HEK293 (cell line): ENCODE measurements around the gene TGIF1.

ENCODE experiments used
- CTCF ChIA-PET: fragments of 350-600 bp; formaldehyde crosslinking; extraction: SDS; loops from one replicate; lab custom pipeline; 2021; ENCODE audit warnings: antibody characterized with exemption; lab: Yijun Ruan, JAX
- POLR2A ChIA-PET: fragments of 300-600 bp; formaldehyde crosslinking; extraction: SDS; loops from one replicate; lab custom pipeline; 2020; ENCODE audit warnings: antibody characterized with exemption, inconsistent platforms; lab: Yijun Ruan, JAX
- H3K27ac ChIP-seq: fragments of 200-500 bp; sonication (Bioruptor generic); 2 replicates; pipeline ENCODE4 v1.5.1; 2014; ENCODE audit warnings: low read depth, low read length, control low read depth, inconsistent platforms; ENCODE audit errors: extremely low read depth
- H3K36me3 ChIP-seq, 2 experiments: fragments of 200-500 bp in 1 of 2; sonication (Bioruptor generic) in 1 of 2; 1 replicate in 1 of 2; 2 replicates in 1 of 2; pipeline ENCODE4 v1.5.1; 2014 to 2017; ENCODE audit warnings: inconsistent platforms in 2 of 2, low read length in 2 of 2; ENCODE audit not compliant: control insufficient read depth in 2 of 2, insufficient read depth in 1 of 2
- H3K4me1 ChIP-seq: fragments of 200-500 bp; sonication (Bioruptor generic); 2 replicates; pipeline ENCODE4 v1.5.1; 2014; ENCODE audit warnings: mild to moderate bottlenecking, low read length, inconsistent platforms; ENCODE audit not compliant: control insufficient read depth, insufficient read depth
- H3K4me3 ChIP-seq: 2 replicates; pipeline ENCODE4 v1.5.1; 2011; ENCODE audit warnings: low read depth, mild to moderate bottlenecking, control low read depth, low read length, moderate library complexity
- H3K9me3 ChIP-seq: fragments of 200-500 bp; sonication (Bioruptor generic); 2 replicates; pipeline ENCODE4 v1.5.1; 2014; ENCODE audit warnings: low read depth, low read length, inconsistent platforms; ENCODE audit not compliant: control insufficient read depth, insufficient read depth
- GLI4 ChIP-seq: fragments of 450-650 bp; formaldehyde crosslinking; IDR thresholded peaks from 2 replicates; pipeline ENCODE4 v1.5.1; 2016; ENCODE audit warnings: missing biosample characterization, missing genetic modification characterization
- REPIN1 ChIP-seq: fragments of 450-650 bp; formaldehyde crosslinking; IDR thresholded peaks from 2 replicates; pipeline ENCODE4 v1.5.1; 2017; ENCODE audit warnings: missing biosample characterization, missing genetic modification characterization, low read depth
- SP7 ChIP-seq: fragments of 450-650 bp; formaldehyde crosslinking; IDR thresholded peaks from 2 replicates; pipeline ENCODE4 v1.5.1; 2016; ENCODE audit warnings: missing biosample characterization, missing genetic modification characterization
- ZBTB20 ChIP-seq: fragments of 450-650 bp; formaldehyde crosslinking; IDR thresholded peaks from 2 replicates; pipeline ENCODE4 v1.5.1; 2016; ENCODE audit warnings: missing biosample characterization, missing genetic modification characterization
- ZEB2 ChIP-seq: fragments of 450-650 bp; formaldehyde crosslinking; IDR thresholded peaks from 2 replicates; pipeline ENCODE4 v1.5.1; 2016; ENCODE audit warnings: missing biosample characterization, missing genetic modification characterization
- ZFP3 ChIP-seq: fragments of 450-650 bp; formaldehyde crosslinking; IDR thresholded peaks from 2 replicates; pipeline ENCODE4 v1.5.1; 2016; ENCODE audit warnings: low read depth, missing biosample characterization, missing genetic modification characterization
- ZNF2 ChIP-seq: fragments of 450-650 bp; formaldehyde crosslinking; IDR thresholded peaks from 2 replicates; pipeline ENCODE4 v1.5.1; 2016; ENCODE audit warnings: missing biosample characterization, missing genetic modification characterization
- ZNF274 ChIP-seq, 2 experiments: fragments of 200-500 bp in 1 of 2; fragments of 450-650 bp in 1 of 2; sonication (Bioruptor generic) in 1 of 2; formaldehyde crosslinking in 1 of 2; IDR thresholded peaks; 2 replicates each; pipeline versions ENCODE4 v1.5.1 to v1.6.1; 2014 to 2016; ENCODE audit warnings: borderline replicate concordance in 1 of 2, inconsistent platforms in 1 of 2, low read length in 1 of 2, missing biosample characterization in 1 of 2, missing genetic modification characterization in 1 of 2
- ZNF311 ChIP-seq: fragments of 450-650 bp; formaldehyde crosslinking; IDR thresholded peaks from 2 replicates; pipeline ENCODE4 v1.5.1; 2017; ENCODE audit warnings: missing biosample characterization, missing genetic modification characterization, borderline replicate concordance
- ZNF324 ChIP-seq: fragments of 450-650 bp; formaldehyde crosslinking; IDR thresholded peaks from 2 replicates; pipeline ENCODE4 v1.5.1; 2016; ENCODE audit warnings: missing biosample characterization, missing genetic modification characterization
- ZNF335 ChIP-seq: fragments of 450-650 bp; formaldehyde crosslinking; conservative IDR thresholded peaks from 2 replicates; pipeline ENCODE4 v1.5.1; 2016; ENCODE audit warnings: missing biosample characterization, missing genetic modification characterization
- ZNF48 ChIP-seq: fragments of 450-650 bp; formaldehyde crosslinking; IDR thresholded peaks from 2 replicates; pipeline ENCODE4 v1.5.1; 2016; ENCODE audit warnings: missing biosample characterization, missing genetic modification characterization
- ZNF555 ChIP-seq: fragments of 450-650 bp; formaldehyde crosslinking; conservative IDR thresholded peaks from 2 replicates; pipeline ENCODE4 v1.5.1; 2017; ENCODE audit warnings: missing biosample characterization, mild to moderate bottlenecking, missing genetic modification characterization, inconsistent platforms
- ZNF571 ChIP-seq: fragments of 450-650 bp; formaldehyde crosslinking; IDR thresholded peaks from 2 replicates; pipeline ENCODE4 v1.5.0; 2017; ENCODE audit warnings: missing biosample characterization, missing genetic modification characterization
- ZNF596 ChIP-seq: fragments of 450-650 bp; IDR thresholded peaks from 2 replicates; pipeline ENCODE4 v1.5.0; 2018; ENCODE audit warnings: missing biosample characterization, mild to moderate bottlenecking, missing genetic modification characterization, moderate library complexity
- ZNF623 ChIP-seq: fragments of 450-650 bp; formaldehyde crosslinking; IDR thresholded peaks from 2 replicates; pipeline ENCODE4 v1.5.1; 2016; ENCODE audit warnings: missing biosample characterization, missing genetic modification characterization
- ZNF629 ChIP-seq: fragments of 450-650 bp; formaldehyde crosslinking; IDR thresholded peaks from 2 replicates; pipeline ENCODE4 v1.5.1; 2017; ENCODE audit warnings: missing biosample characterization, missing genetic modification characterization
- ZNF707 ChIP-seq: fragments of 450-650 bp; formaldehyde crosslinking; IDR thresholded peaks from 2 replicates; pipeline ENCODE4 v1.5.1; 2016; ENCODE audit warnings: missing biosample characterization, missing genetic modification characterization
- ZNF768 ChIP-seq: fragments of 450-650 bp; formaldehyde crosslinking; IDR thresholded peaks from 2 replicates; pipeline ENCODE4 v1.5.1; 2018; ENCODE audit warnings: missing biosample characterization, mild to moderate bottlenecking, missing genetic modification characterization
- TF ChIP-seq, protein P1 (sequence below): fragments of 450-650 bp; formaldehyde crosslinking; IDR thresholded peaks from 2 replicates; pipeline ENCODE4 v1.5.1; 2016; ENCODE audit warnings: missing biosample characterization, missing genetic modification characterization
- TF ChIP-seq, protein P2 (sequence below): fragments of 450-650 bp; formaldehyde crosslinking; IDR thresholded peaks from 2 replicates; pipeline ENCODE4 v1.5.1; 2017; ENCODE audit warnings: missing biosample characterization, missing genetic modification characterization
- TF ChIP-seq, protein P3 (sequence below): fragments of 450-650 bp; formaldehyde crosslinking; IDR thresholded peaks from 2 replicates; pipeline ENCODE4 v1.5.1; 2016; ENCODE audit warnings: missing biosample characterization, missing genetic modification characterization
- TF ChIP-seq, protein P4 (sequence below): fragments of 450-650 bp; formaldehyde crosslinking; IDR thresholded peaks from 2 replicates; pipeline ENCODE4 v1.5.1; 2016; ENCODE audit warnings: missing biosample characterization, missing genetic modification characterization
- TF ChIP-seq, protein P5 (sequence below): fragments of 450-650 bp; formaldehyde crosslinking; IDR thresholded peaks from 2 replicates; pipeline ENCODE4 v1.5.1; 2016; ENCODE audit warnings: missing biosample characterization, missing genetic modification characterization

TGIF1 gene

DNA sequence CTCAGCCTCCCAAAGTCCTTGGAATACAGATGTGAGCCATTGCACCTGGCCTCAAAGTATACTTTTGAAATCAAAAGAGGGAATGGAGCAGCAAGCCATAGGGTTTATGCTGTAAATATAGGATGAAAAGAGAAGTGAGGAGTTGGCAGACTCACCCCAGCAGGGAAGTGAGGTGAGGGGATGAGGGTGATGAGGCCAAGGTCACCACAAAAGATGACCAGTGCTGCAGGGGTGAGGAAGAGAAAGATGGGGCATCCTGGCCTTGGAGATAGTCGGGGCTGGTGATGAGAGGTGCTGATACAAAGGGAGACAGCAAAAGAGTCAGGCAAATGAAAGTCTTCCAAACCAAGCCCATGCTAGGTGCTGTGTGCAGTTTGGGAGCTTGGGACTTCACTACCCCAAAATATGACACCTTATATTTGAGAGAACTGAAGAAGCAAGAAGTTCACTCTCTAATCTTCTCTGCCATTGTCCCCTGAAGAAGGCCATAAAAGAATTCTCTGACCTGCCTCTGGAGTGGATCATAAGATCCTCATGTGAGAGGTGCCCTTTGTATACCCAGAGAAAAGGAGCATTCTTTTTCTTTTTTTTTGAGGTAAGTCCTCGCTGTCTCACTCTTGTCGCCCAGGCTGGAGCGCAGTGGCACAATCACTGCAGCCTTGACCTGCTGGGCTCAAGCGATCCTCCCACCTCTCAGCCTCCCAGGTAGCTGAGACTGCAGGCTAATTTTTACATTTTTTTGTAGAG is 31.0 kb downstream of the TGIF1 start:
- H3K4me3 ChIP-seq: no peak overlapping the region
- no peaks in the 10 kb centered on the region for H3K36me3 ChIP-seq
- no peak overlapping the region for H3K27ac ChIP-seq
- ChIA-PET CTCF (interaction anchor here (0.5 to 2.2 kb wide), 13 partner anchors 13 to 534 kb away, joined by 3 to 8 read pairs (median 3); no protein-coding TSS in a partner anchor), POLR2A (no interaction called here)
- H3K9me3 ChIP-seq: no peaks in the 10 kb centered on the region
- no peaks in the 10 kb centered on the region for H3K4me1 ChIP-seq
- TF ChIP-seq, protein P1, sequence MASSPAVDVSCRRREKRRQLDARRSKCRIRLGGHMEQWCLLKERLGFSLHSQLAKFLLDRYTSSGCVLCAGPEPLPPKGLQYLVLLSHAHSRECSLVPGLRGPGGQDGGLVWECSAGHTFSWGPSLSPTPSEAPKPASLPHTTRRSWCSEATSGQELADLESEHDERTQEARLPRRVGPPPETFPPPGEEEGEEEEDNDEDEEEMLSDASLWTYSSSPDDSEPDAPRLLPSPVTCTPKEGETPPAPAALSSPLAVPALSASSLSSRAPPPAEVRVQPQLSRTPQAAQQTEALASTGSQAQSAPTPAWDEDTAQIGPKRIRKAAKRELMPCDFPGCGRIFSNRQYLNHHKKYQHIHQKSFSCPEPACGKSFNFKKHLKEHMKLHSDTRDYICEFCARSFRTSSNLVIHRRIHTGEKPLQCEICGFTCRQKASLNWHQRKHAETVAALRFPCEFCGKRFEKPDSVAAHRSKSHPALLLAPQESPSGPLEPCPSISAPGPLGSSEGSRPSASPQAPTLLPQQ (tag by site-specific recombination): no peak
- no peak for TF ChIP-seq ZNF707 (tag by site-specific recombination)
- no peak for TF ChIP-seq ZNF324 (tag by site-specific recombination)
- TF ChIP-seq ZNF555: no peak
- TF ChIP-seq ZNF596 (tag by site-specific recombination): no peak
- no peak for TF ChIP-seq ZNF274 (IDR thresholded peaks at IDR 0.05; ENCODE audit: low read length)
- TF ChIP-seq ZNF274 (tag by site-specific recombination; IDR thresholded peaks at IDR 0.05; ENCODE audit: borderline replicate concordance): no peak
- TF ChIP-seq GLI4 (tag by site-specific recombination): no peak
- no peak for TF ChIP-seq ZNF2 (tag by site-specific recombination)
- no peak for TF ChIP-seq ZNF623
- no peak for TF ChIP-seq ZNF311 (tag by site-specific recombination)
- no peak for TF ChIP-seq ZNF629 (tag by site-specific recombination)
- no peak for TF ChIP-seq ZNF768 (tag by site-specific recombination)
- no peak for TF ChIP-seq ZNF571
- TF ChIP-seq ZEB2 (tag by site-specific recombination): no peak
- no peak for TF ChIP-seq SP7 (tag by site-specific recombination)
- TF ChIP-seq, protein P2, sequence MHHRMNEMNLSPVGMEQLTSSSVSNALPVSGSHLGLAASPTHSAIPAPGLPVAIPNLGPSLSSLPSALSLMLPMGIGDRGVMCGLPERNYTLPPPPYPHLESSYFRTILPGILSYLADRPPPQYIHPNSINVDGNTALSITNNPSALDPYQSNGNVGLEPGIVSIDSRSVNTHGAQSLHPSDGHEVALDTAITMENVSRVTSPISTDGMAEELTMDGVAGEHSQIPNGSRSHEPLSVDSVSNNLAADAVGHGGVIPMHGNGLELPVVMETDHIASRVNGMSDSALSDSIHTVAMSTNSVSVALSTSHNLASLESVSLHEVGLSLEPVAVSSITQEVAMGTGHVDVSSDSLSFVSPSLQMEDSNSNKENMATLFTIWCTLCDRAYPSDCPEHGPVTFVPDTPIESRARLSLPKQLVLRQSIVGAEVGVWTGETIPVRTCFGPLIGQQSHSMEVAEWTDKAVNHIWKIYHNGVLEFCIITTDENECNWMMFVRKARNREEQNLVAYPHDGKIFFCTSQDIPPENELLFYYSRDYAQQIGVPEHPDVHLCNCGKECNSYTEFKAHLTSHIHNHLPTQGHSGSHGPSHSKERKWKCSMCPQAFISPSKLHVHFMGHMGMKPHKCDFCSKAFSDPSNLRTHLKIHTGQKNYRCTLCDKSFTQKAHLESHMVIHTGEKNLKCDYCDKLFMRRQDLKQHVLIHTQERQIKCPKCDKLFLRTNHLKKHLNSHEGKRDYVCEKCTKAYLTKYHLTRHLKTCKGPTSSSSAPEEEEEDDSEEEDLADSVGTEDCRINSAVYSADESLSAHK (tag by site-specific recombination): no peak
- TF ChIP-seq ZFP3 (tag by site-specific recombination): no peak
- TF ChIP-seq ZBTB20: no peak
- TF ChIP-seq REPIN1: no peak

DNA sequence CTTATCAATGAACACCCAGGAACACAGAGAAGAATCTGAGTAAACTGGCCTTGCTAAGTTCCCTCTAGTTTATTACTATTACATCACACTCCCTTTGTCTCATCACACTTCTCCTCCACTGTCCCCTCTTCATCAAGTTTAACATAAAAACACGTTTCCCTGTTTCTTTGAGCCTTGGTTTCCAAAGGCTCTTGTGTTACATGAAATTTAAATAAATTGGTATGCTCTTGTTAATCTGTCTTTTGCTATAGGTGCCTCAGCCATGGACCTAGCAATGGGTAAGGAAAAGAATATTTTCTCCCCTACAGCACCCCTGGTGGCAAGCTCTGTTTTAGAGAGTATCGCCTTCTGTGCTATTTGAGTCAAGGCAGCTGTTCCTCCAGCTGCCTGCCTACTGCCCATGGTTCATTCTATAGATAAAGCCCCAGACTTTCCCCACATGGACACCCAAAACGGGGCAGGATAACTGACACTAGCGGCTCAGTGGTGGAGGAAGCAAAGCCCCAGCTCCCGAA is 31.8 kb downstream of the TGIF1 start:
- H3K4me3 ChIP-seq: no peak overlapping the region
- H3K9me3 ChIP-seq: no peaks in the 10 kb centered on the region
- POLR2A ChIA-PET: no interaction called here
- TF ChIP-seq, protein P3, sequence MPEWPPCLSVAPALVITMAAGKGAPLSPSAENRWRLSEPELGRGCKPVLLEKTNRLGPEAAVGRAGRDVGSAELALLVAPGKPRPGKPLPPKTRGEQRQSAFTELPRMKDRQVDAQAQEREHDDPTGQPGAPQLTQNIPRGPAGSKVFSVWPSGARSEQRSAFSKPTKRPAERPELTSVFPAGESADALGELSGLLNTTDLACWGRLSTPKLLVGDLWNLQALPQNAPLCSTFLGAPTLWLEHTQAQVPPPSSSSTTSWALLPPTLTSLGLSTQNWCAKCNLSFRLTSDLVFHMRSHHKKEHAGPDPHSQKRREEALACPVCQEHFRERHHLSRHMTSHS (tag by site-specific recombination): no peak
- TF ChIP-seq, protein P4, sequence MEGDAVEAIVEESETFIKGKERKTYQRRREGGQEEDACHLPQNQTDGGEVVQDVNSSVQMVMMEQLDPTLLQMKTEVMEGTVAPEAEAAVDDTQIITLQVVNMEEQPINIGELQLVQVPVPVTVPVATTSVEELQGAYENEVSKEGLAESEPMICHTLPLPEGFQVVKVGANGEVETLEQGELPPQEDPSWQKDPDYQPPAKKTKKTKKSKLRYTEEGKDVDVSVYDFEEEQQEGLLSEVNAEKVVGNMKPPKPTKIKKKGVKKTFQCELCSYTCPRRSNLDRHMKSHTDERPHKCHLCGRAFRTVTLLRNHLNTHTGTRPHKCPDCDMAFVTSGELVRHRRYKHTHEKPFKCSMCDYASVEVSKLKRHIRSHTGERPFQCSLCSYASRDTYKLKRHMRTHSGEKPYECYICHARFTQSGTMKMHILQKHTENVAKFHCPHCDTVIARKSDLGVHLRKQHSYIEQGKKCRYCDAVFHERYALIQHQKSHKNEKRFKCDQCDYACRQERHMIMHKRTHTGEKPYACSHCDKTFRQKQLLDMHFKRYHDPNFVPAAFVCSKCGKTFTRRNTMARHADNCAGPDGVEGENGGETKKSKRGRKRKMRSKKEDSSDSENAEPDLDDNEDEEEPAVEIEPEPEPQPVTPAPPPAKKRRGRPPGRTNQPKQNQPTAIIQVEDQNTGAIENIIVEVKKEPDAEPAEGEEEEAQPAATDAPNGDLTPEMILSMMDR: peak; percentile 28; the same call in 1 of the 2 replicates
- TF ChIP-seq, protein P5, sequence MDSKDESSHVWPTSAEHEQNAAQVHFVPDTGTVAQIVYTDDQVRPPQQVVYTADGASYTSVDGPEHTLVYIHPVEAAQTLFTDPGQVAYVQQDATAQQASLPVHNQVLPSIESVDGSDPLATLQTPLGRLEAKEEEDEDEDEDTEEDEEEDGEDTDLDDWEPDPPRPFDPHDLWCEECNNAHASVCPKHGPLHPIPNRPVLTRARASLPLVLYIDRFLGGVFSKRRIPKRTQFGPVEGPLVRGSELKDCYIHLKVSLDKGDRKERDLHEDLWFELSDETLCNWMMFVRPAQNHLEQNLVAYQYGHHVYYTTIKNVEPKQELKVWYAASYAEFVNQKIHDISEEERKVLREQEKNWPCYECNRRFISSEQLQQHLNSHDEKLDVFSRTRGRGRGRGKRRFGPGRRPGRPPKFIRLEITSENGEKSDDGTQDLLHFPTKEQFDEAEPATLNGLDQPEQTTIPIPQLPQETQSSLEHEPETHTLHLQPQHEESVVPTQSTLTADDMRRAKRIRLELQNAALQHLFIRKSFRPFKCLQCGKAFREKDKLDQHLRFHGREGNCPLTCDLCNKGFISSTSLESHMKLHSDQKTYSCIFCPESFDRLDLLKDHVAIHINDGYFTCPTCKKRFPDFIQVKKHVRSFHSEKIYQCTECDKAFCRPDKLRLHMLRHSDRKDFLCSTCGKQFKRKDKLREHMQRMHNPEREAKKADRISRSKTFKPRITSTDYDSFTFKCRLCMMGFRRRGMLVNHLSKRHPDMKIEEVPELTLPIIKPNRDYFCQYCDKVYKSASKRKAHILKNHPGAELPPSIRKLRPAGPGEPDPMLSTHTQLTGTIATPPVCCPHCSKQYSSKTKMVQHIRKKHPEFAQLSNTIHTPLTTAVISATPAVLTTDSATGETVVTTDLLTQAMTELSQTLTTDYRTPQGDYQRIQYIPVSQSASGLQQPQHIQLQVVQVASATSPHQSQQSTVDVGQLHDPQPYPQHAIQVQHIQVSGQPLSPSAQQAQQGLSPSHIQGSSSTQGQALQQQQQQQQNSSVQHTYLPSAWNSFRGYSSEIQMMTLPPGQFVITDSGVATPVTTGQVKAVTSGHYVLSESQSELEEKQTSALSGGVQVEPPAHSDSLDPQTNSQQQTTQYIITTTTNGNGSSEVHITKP (tag by site-specific recombination): peak; percentile 62; the same call in 1 of the 2 replicates
- TF ChIP-seq ZNF335 (tag by site-specific recombination) (peak; percentile 62), ZNF48 (tag by site-specific recombination) (no peak), ZNF629 (tag by site-specific recombination) (0 out of 2 replicates have a peak, but pooled peaks have one; percentile 9)
- no peaks in the 10 kb centered on the region for H3K4me1 ChIP-seq
- CTCF ChIA-PET: interaction anchor here (0.5 to 2.2 kb wide), 19 partner anchors 9 to 533 kb away, joined by 3 to 8 read pairs (median 3); no protein-coding TSS in a partner anchor
- no peaks in the 10 kb centered on the region for H3K36me3 ChIP-seq
- no peak overlapping the region for H3K27ac ChIP-seq
